Transverse colon (tissue), 4 donors: ENCODE measurements around the gene DOC2B. TPM values are rescaled to one million over a fixed set of nuclear protein-coding genes. Genes with fewer than 3 reads are reported as not detected.
"Not testable (repeated sequence)": the region's sequence is repeated elsewhere in the genome, so short reads cannot be mapped to it uniquely, and the experiment has no call there.

ENCODE experiments used
- DNase-seq: peaks from one replicate; pipeline ENCODE4 v3.0.0-alpha.2; 2019
- H3K27ac ChIP-seq, 4 donors: fragments of 200-600 bp; sonication (generic); 2 replicates each; pipeline ENCODE4 v1.5.1; 2016 to 2018; ENCODE audit warnings: inconsistent platforms in 4 of 4
- H3K27me3 ChIP-seq: fragments of 200-600 bp; sonication (generic); 2 replicates; pipeline ENCODE4 v1.5.1; 2017; ENCODE audit warnings: inconsistent platforms
- H3K36me3 ChIP-seq, 4 donors: fragments of 200-600 bp; sonication (generic); 2 replicates each; pipeline ENCODE4 v1.5.1; 2017 to 2019; ENCODE audit warnings: inconsistent platforms in 4 of 4
- H3K4me1 ChIP-seq, 4 donors: fragments of 200-600 bp; sonication (generic); 2 replicates each; pipeline ENCODE4 v1.5.1; 2017 to 2020; ENCODE audit warnings: inconsistent platforms in 4 of 4
- H3K4me3 ChIP-seq, 4 donors: fragments of 200-600 bp; sonication (generic); 1 replicate in 1 of 4; 2 replicates in 3 of 4; pipeline versions ENCODE4 v1.5.1 to v1.6.1; 2017 to 2019; ENCODE audit warnings: inconsistent platforms in 4 of 4
- H3K9me3 ChIP-seq, 2 donors: fragments of 200-600 bp; sonication (generic); 2 replicates each; pipeline ENCODE4 v1.5.1; 2017 to 2019; ENCODE audit warnings: inconsistent platforms in 2 of 2
- CTCF ChIP-seq, 5 experiments: fragments of 200-600 bp in 3 of 5; fragments of 450-650 bp in 2 of 5; sonication (generic) in 3 of 5; IDR thresholded peaks; 1 replicate in 2 of 5; 2 replicates in 3 of 5; pipeline ENCODE4 v1.5.1; 2016 to 2017; ENCODE audit warnings: antibody characterized with exemption in 5 of 5, inconsistent platforms in 3 of 5, mild to moderate bottlenecking in 2 of 5, moderate library complexity in 1 of 5
- EP300 ChIP-seq: sonication (generic); formaldehyde crosslinking; IDR thresholded peaks from one replicate; pipeline ENCODE4 v1.6.1; 2017; ENCODE audit warnings: antibody characterized with exemption, low read depth
- POLR2A ChIP-seq: fragments of 450-650 bp; IDR thresholded peaks from one replicate; pipeline ENCODE4 v1.6.1; 2016; ENCODE audit warnings: antibody characterized with exemption, mild to moderate bottlenecking, moderate library complexity
- POLR2AphosphoS5 ChIP-seq, 3 donors: sonication (generic); formaldehyde crosslinking; IDR thresholded peaks; one replicate each; pipeline ENCODE4 v1.6.1; 2016; ENCODE audit warnings: antibody characterized with exemption in 3 of 3
- WGBS, 2 donors: methylation state at CpG; one replicate each; pipeline ENCODE4 v1.1.5; 2018; ENCODE audit warnings: low coverage in 1 of 2; 5-methylcytosine and 5-hydroxymethylcytosine counted together
- in situ Hi-C, 4 donors: fragments of 200-750 bp; cut with MboI; loops; one replicate each; pipeline versions ENCODE4 v1.15.0 to v1.15.1; 2017; ENCODE audit warnings: low sequenced_read_pairs in 3 of 4, low pct_ligation_motif_present in 1 of 4, low pct_unique_long_range_greater_than_20kb in 1 of 4
- intact Hi-C: fragments of 100-400 bp; cut with DNase I; formaldehyde crosslinking; loops from one replicate; pipeline ENCODE4 v1.15.1; 2023; ENCODE audit warnings: low total_unique reads
- total RNA-seq, 4 donors: library from RNA; depleted of rRNA; stranded (reverse); fragments of >200 nt; gene quantifications; one replicate each; pipeline ENCODE4 v1.1.0, GENCODE V29; 2016

The DOC2B gene
- total RNA-seq, 4 donors from 2014 or later = 1.8 to 11.6 (median 2.6) TPM

GRCh38 chr17:144936-145670, 36.3 kb downstream of the DOC2B start:
- in situ Hi-C loops (no loop called here), intact Hi-C loops (loop anchor here (5.0 kb wide), 2 partner anchors 242 to 1147 kb away; no protein-coding TSS in a partner anchor)
- DNase-seq = no peak
- Histone ChIP-seq H3K36me3 (no peaks in the 10 kb centered on the region), H3K9me3 (no peaks in the 10 kb centered on the region), H3K4me1 (peaks cover 0 to 3% (median 1%) of the 10 kb centered on the region in 4 donors), H3K27me3 (no peaks in the 10 kb centered on the region), H3K4me3 (no peak overlapping the region), H3K27ac (no peak overlapping the region)
- no peak for TF ChIP-seq EP300
- TF ChIP-seq POLR2A = no peak
- no peak for TF ChIP-seq POLR2AphosphoS5 (IDR thresholded peaks at IDR 0.05)
- no peak for TF ChIP-seq CTCF (IDR thresholded peaks at IDR 0.05)
- 83 to 87% methylated on average over 1 to 7 of the region's 7 CpGs for WGBS, 2 donors

GRCh38 chr17:143785-144281, 37.6 kb downstream of the DOC2B start:
- WGBS, 2 donors = 2 to 4% methylated on average over 4 to 44 of the region's 44 CpGs
- no peak overlapping the region for H3K27ac ChIP-seq
- H3K4me3 ChIP-seq = no peak overlapping the region
- H3K36me3 ChIP-seq = no peaks in the 10 kb centered on the region
- peak; percentile 80 to 96 (median 91) for TF ChIP-seq CTCF (IDR thresholded peaks at IDR 0.05)
- no peak for TF ChIP-seq EP300
- no peaks in the 10 kb centered on the region for H3K9me3 ChIP-seq
- in situ Hi-C loops (no loop called here), intact Hi-C loops (no loop called here)
- DNase-seq = peak; percentile 90
- no peaks in the 10 kb centered on the region for H3K27me3 ChIP-seq
- peaks cover 0 to 3% (median 1%) of the 10 kb centered on the region in 4 donors for H3K4me1 ChIP-seq

GRCh38 chr17:142876-143784, 38.3 kb downstream of the DOC2B start:
- H3K27me3 ChIP-seq = no peaks in the 10 kb centered on the region
- in situ Hi-C loops = no loop called here
- peaks cover 0 to 3% (median 1%) of the 10 kb centered on the region in 4 donors for H3K4me1 ChIP-seq
- no peaks in the 10 kb centered on the region for H3K9me3 ChIP-seq
- intact Hi-C loops = no loop called here
- no peak overlapping the region for H3K27ac ChIP-seq
- WGBS, 2 donors = 65 to 87% methylated on average over 6 to 23 of the region's 23 CpGs
- no peak for DNase-seq
- no peak for TF ChIP-seq POLR2AphosphoS5 (IDR thresholded peaks at IDR 0.05)
- no peak for TF ChIP-seq EP300
- TF ChIP-seq POLR2A = no peak
- TF ChIP-seq CTCF (IDR thresholded peaks at IDR 0.05) = no peak
- H3K36me3 ChIP-seq = no peaks in the 10 kb centered on the region
- H3K4me3 ChIP-seq = no peak overlapping the region

- no peak overlapping the region for H3K4me3 ChIP-seq
- H3K27me3 ChIP-seq = no peaks in the 10 kb centered on the region
- DNase-seq = no peak
- no peak overlapping the region for H3K27ac ChIP-seq
- intact Hi-C loops = no loop called here
- H3K9me3 ChIP-seq = no peaks in the 10 kb centered on the region
- 91 to 92% methylated on average over 11 to 23 of the region's 23 CpGs for WGBS, 2 donors
- no peak for TF ChIP-seq CTCF (IDR thresholded peaks at IDR 0.05)
- TF ChIP-seq POLR2A = no peak
- TF ChIP-seq POLR2AphosphoS5 (IDR thresholded peaks at IDR 0.05) = no peak
- no peak for TF ChIP-seq EP300
- no peaks in the 10 kb centered on the region for H3K36me3 ChIP-seq
- peaks cover 0 to 3% (median 1%) of the 10 kb centered on the region in 4 donors for H3K4me1 ChIP-seq
- in situ Hi-C loops = no loop called here
Measured at GRCh38 chr17:142102-142661, 39.3 kb downstream of the DOC2B start.

GRCh38 chr17:139401-140205, 41.8 kb downstream of the DOC2B start:
- H3K4me1 ChIP-seq, H3K27me3 ChIP-seq, DNase-seq, H3K36me3 ChIP-seq, H3K9me3 ChIP-seq, H3K27ac ChIP-seq, H3K4me3 ChIP-seq, intact Hi-C loops, in situ Hi-C loops: not testable (repeated sequence)
- WGBS, 2 donors = 58 to 66% methylated on average over 2 to 5 of the region's 22 CpGs
